Measurements from ENCODE around the gene TRIM41. TPM values are rescaled to one million over a fixed set of nuclear protein-coding genes. Genes with fewer than 3 reads are reported as not detected.

Gene TRIM41
- total RNA-seq, 1 donor from 2014 or later = 26.9 TPM

- Histone ChIP-seq H3K27ac (no peak overlapping the region), H3K9me3 (no peaks in the 10 kb centered on the region), H3K27me3 (no peaks in the 10 kb centered on the region), H3K4me1 (peaks cover 12% of the 10 kb centered on the region), H3K4me3 (no peak overlapping the region), H3K36me3 (peaks cover 100% of the 10 kb centered on the region)
- ATAC-seq (no peak), DNase-seq (no peak)
- intact Hi-C loops (cut with DNase I) = no loop called here
- no peak for TF ChIP-seq CTCF (IDR thresholded peaks at IDR 0.05)
Measured at GRCh38 chr5:181235689-181236366, 12.7 kb downstream of the TRIM41 start.

GRCh38 chr5:181236471-181236870 lies 13.4 kb downstream of the TRIM41 start:
- intact Hi-C loops (cut with DNase I) = no loop called here
- no peak for TF ChIP-seq CTCF (IDR thresholded peaks at IDR 0.05)
- Histone ChIP-seq H3K27me3 (no peaks in the 10 kb centered on the region), H3K4me3 (no peak overlapping the region), H3K9me3 (no peaks in the 10 kb centered on the region), H3K4me1 (peaks cover 19% of the 10 kb centered on the region), H3K36me3 (peaks cover 100% of the 10 kb centered on the region), H3K27ac (no peak overlapping the region)
- DNase-seq (no peak), ATAC-seq (no peak)

- Histone ChIP-seq H3K4me3 (no peak overlapping the region), H3K27ac (no peak overlapping the region), H3K9me3 (no peaks in the 10 kb centered on the region), H3K4me1 (peaks cover 25% of the 10 kb centered on the region), H3K36me3 (peaks cover 100% of the 10 kb centered on the region), H3K27me3 (no peaks in the 10 kb centered on the region)
- TF ChIP-seq CTCF (IDR thresholded peaks at IDR 0.05) = no peak
- intact Hi-C loops (cut with DNase I) = no loop called here
- ATAC-seq (no peak), DNase-seq (no peak)
Measured at GRCh38 chr5:181236954-181237641, 14.0 kb downstream of the TRIM41 start.

- DNase-seq (no peak), ATAC-seq (no peak)
- Histone ChIP-seq H3K27me3 (no peaks in the 10 kb centered on the region), H3K9me3 (no peaks in the 10 kb centered on the region), H3K36me3 (peaks cover 97% of the 10 kb centered on the region), H3K4me1 (peaks cover 30% of the 10 kb centered on the region), H3K27ac (no peak overlapping the region), H3K4me3 (no peak overlapping the region)
- intact Hi-C loops (cut with DNase I) = no loop called here
- no peak for TF ChIP-seq CTCF (IDR thresholded peaks at IDR 0.05)
Measured at GRCh38 chr5:181237729-181238385, 14.8 kb downstream of the TRIM41 start.

- intact Hi-C loops (cut with DNase I) = no loop called here
- DNase-seq (no peak), ATAC-seq (no peak)
- Histone ChIP-seq H3K4me3 (no peak overlapping the region), H3K4me1 (peaks cover 30% of the 10 kb centered on the region), H3K36me3 (peaks cover 84% of the 10 kb centered on the region), H3K27me3 (no peaks in the 10 kb centered on the region), H3K27ac (no peak overlapping the region), H3K9me3 (no peaks in the 10 kb centered on the region)
- TF ChIP-seq CTCF (IDR thresholded peaks at IDR 0.05) = no peak
Measured at GRCh38 chr5:181239062-181239663, 16.1 kb downstream of the TRIM41 start.
